ENCODE results near the gene KRT33A. TPM values are rescaled to one million over a fixed set of nuclear protein-coding genes. Genes with fewer than 3 reads are reported as not detected.

KRT33A gene
- total RNA-seq, 1 donor from 2014 or later: not detected

GRCh38 chr17:41340494-41340893 is 10.1 kb downstream of the KRT33A start:
- no peak overlapping the region for H3K4me3 Mint-ChIP-seq (ENCODE audit: unreplicated experiment)
- no peak for DNase-seq (ENCODE audit: low spot score)
- H3K4me1 Mint-ChIP-seq (ENCODE audit: low read depth): no peaks in the 10 kb centered on the region
- H3K27me3 Mint-ChIP-seq (ENCODE audit: low read depth): peaks cover 11% of the 10 kb centered on the region
- TF ChIP-seq CTCF (IDR thresholded peaks at IDR 0.05): no peak
- H3K9me3 Mint-ChIP-seq (ENCODE audit: low read depth): peaks cover 26% of the 10 kb centered on the region
- H3K36me3 Mint-ChIP-seq (ENCODE audit: low read depth): peaks cover 7% of the 10 kb centered on the region
- no peak overlapping the region for H3K27ac Mint-ChIP-seq (ENCODE audit: unreplicated experiment)

GRCh38 chr17:41339571-41340172 is 11.0 kb downstream of the KRT33A start:
- no peak for DNase-seq (ENCODE audit: low spot score)
- Mint-ChIP-seq H3K4me3 (ENCODE audit: unreplicated experiment) (no peak overlapping the region), H3K9me3 (ENCODE audit: low read depth) (peaks cover 26% of the 10 kb centered on the region), H3K36me3 (ENCODE audit: low read depth) (peaks cover 7% of the 10 kb centered on the region), H3K4me1 (ENCODE audit: low read depth) (no peaks in the 10 kb centered on the region), H3K27ac (ENCODE audit: unreplicated experiment) (no peak overlapping the region), H3K27me3 (ENCODE audit: low read depth) (peaks cover 11% of the 10 kb centered on the region)
- no peak for TF ChIP-seq CTCF (IDR thresholded peaks at IDR 0.05)

GRCh38 chr17:41338961-41339485 is 11.6 kb downstream of the KRT33A start:
- Mint-ChIP-seq H3K36me3 (ENCODE audit: low read depth) (peaks cover 7% of the 10 kb centered on the region), H3K27ac (ENCODE audit: unreplicated experiment) (no peak overlapping the region), H3K27me3 (ENCODE audit: low read depth) (peaks cover 13% of the 10 kb centered on the region), H3K4me1 (ENCODE audit: low read depth) (no peaks in the 10 kb centered on the region), H3K9me3 (ENCODE audit: low read depth) (peaks cover 26% of the 10 kb centered on the region), H3K4me3 (ENCODE audit: unreplicated experiment) (no peak overlapping the region)
- no peak for TF ChIP-seq CTCF (IDR thresholded peaks at IDR 0.05)
- DNase-seq (ENCODE audit: low spot score): no peak

GRCh38 chr17:41335747-41336146 is 14.9 kb downstream of the KRT33A start:
- H3K9me3 Mint-ChIP-seq (ENCODE audit: low read depth): peaks cover under 1% of the 10 kb centered on the region
- H3K4me1 Mint-ChIP-seq (ENCODE audit: low read depth): no peaks in the 10 kb centered on the region
- TF ChIP-seq CTCF (IDR thresholded peaks at IDR 0.05): no peak
- peaks cover 14% of the 10 kb centered on the region for H3K27me3 Mint-ChIP-seq (ENCODE audit: low read depth)
- no peak overlapping the region for H3K27ac Mint-ChIP-seq (ENCODE audit: unreplicated experiment)
- no peak overlapping the region for H3K4me3 Mint-ChIP-seq (ENCODE audit: unreplicated experiment)
- H3K36me3 Mint-ChIP-seq (ENCODE audit: low read depth): no peaks in the 10 kb centered on the region
- no peak for DNase-seq (ENCODE audit: low spot score)

- no peak for TF ChIP-seq CTCF (IDR thresholded peaks at IDR 0.05)
- no peak overlapping the region for H3K4me3 Mint-ChIP-seq (ENCODE audit: unreplicated experiment)
- no peak for DNase-seq (ENCODE audit: low spot score)
- H3K27ac Mint-ChIP-seq (ENCODE audit: unreplicated experiment): no peak overlapping the region
- H3K27me3 Mint-ChIP-seq (ENCODE audit: low read depth): peaks cover 8% of the 10 kb centered on the region
- no peaks in the 10 kb centered on the region for H3K36me3 Mint-ChIP-seq (ENCODE audit: low read depth)
- no peaks in the 10 kb centered on the region for H3K9me3 Mint-ChIP-seq (ENCODE audit: low read depth)
- H3K4me1 Mint-ChIP-seq (ENCODE audit: low read depth): no peaks in the 10 kb centered on the region
Measured at GRCh38 chr17:41334385-41335305, 16.0 kb downstream of the KRT33A start.
